HepG2 (cell line): Measurements from ENCODE around the gene QDPR. TPM values are rescaled to one million over a fixed set of nuclear protein-coding genes. Genes with fewer than 3 reads are reported as not detected.

Experiments used
- CEBPG ChIP-seq: IDR thresholded peaks from 2 replicates; pipeline ENCODE4 v1.6.1; 2016
- FOSL2 ChIP-seq: sonication (generic); formaldehyde crosslinking; IDR thresholded peaks from 2 replicates; pipeline ENCODE4 v1.4.0; 2020; ENCODE audit warnings: missing genetic modification reagents
- HOXA5 ChIP-seq: sonication (generic); formaldehyde crosslinking; IDR thresholded peaks from 2 replicates; pipeline ENCODE4 v1.4.0; 2020; ENCODE audit warnings: missing genetic modification reagents
- IKZF5 ChIP-seq: IDR thresholded peaks from 2 replicates; pipeline ENCODE4 v1.6.1; 2018; ENCODE audit warnings: missing genetic modification reagents, mild to moderate bottlenecking, missing compliant biosample characterization
- MBNL3 ChIP-seq: fragments of 250-450 bp; sonication (Bioruptor Pico); conservative IDR thresholded peaks from 2 replicates; pipeline ENCODE4 v1.8.0; 2022; ENCODE audit warnings: mild to moderate bottlenecking, inconsistent platforms
- NAIF1 ChIP-seq: sonication (generic); formaldehyde crosslinking; IDR thresholded peaks from 2 replicates; pipeline ENCODE4 v1.5.0; 2020; ENCODE audit warnings: mild to moderate bottlenecking, missing genetic modification reagents, borderline replicate concordance
- PAX8 ChIP-seq: sonication (generic); formaldehyde crosslinking; IDR thresholded peaks from 2 replicates; pipeline ENCODE4 v1.8.0; 2022; ENCODE audit warnings: mild to moderate bottlenecking, missing genetic modification reagents, borderline replicate concordance
- RBM22 ChIP-seq: fragments of 200-400 bp; formaldehyde crosslinking; optimal IDR thresholded peaks from 2 replicates; pipeline ENCODE3; 2017; ENCODE audit warnings: mild to moderate bottlenecking, low read length, moderate library complexity
- RFX5 ChIP-seq: IDR thresholded peaks from 2 replicates; pipeline ENCODE4 v1.6.1; 2011; ENCODE audit warnings: low read depth, low read length, improper control_type of control experiment
- SP1 ChIP-seq, 2 experiments: fragments of 450-650 bp in 1 of 2; sonication (generic) in 1 of 2; formaldehyde crosslinking in 1 of 2; IDR thresholded peaks; 2 replicates each; pipeline versions ENCODE4 v1.4.0 to v1.6.1; 2016 to 2020; ENCODE audit warnings: missing genetic modification reagents in 1 of 2
- SRSF9 ChIP-seq: fragments of 200-400 bp; formaldehyde crosslinking; IDR thresholded peaks from 2 replicates; pipeline ENCODE4 v1.6.1; 2018; ENCODE audit warnings: borderline replicate concordance, mild to moderate bottlenecking, low read depth, low read length; ENCODE audit not compliant: insufficient read depth, poor library complexity, severe bottlenecking
- TFE3 ChIP-seq: IDR thresholded peaks from 2 replicates; pipeline ENCODE4 v1.6.1; 2016
- ZFP90 ChIP-seq: sonication (generic); formaldehyde crosslinking; IDR thresholded peaks from 2 replicates; pipeline ENCODE4 v1.8.0; 2022; ENCODE audit warnings: missing genetic modification reagents, mild to moderate bottlenecking, inconsistent platforms, borderline replicate concordance
- ZHX2 ChIP-seq, 2 experiments: sonication (generic) in 1 of 2; formaldehyde crosslinking in 1 of 2; IDR thresholded peaks; 2 replicates each; pipeline versions ENCODE4 v1.6.1 to v1.9.0; 2014 to 2022; ENCODE audit warnings: antibody characterized with exemption in 1 of 2, borderline replicate concordance in 1 of 2, inconsistent platforms in 1 of 2, low read depth in 1 of 2, missing genetic modification reagents in 1 of 2
- ZNF432 ChIP-seq: sonication (generic); formaldehyde crosslinking; IDR thresholded peaks from 2 replicates; pipeline ENCODE4 v1.5.0; 2020; ENCODE audit warnings: missing genetic modification reagents, mild to moderate bottlenecking, borderline replicate concordance
- ZNF501 ChIP-seq: sonication (generic); formaldehyde crosslinking; IDR thresholded peaks from 2 replicates; pipeline ENCODE4 v1.5.1; 2020; ENCODE audit warnings: mild to moderate bottlenecking, moderate library complexity, missing genetic modification reagents
- ZNF691 ChIP-seq: sonication (generic); formaldehyde crosslinking; IDR thresholded peaks from 2 replicates; pipeline ENCODE4 v1.4.0; 2020; ENCODE audit warnings: missing genetic modification reagents, low read depth, mild to moderate bottlenecking, borderline replicate concordance
- ZSCAN20 ChIP-seq: sonication (generic); formaldehyde crosslinking; IDR thresholded peaks from 2 replicates; pipeline ENCODE4 v1.4.0; 2020; ENCODE audit warnings: missing genetic modification reagents, mild to moderate bottlenecking, borderline replicate concordance
- ZSCAN30 ChIP-seq: sonication (generic); formaldehyde crosslinking; IDR thresholded peaks from 2 replicates; pipeline ENCODE4 v1.5.0; 2020; ENCODE audit warnings: mild to moderate bottlenecking, missing genetic modification reagents
- polyA plus RNA-seq, 8 experiments: library from polyadenylated mRNA; depleted of rRNA in 3 of 8; stranded (reverse) in 7 of 8; unstranded in 1 of 8; fragments of >200 nt; fragmentation: Illumina TruSeq in 4 of 8; extraction: Trizol in 4 of 8; gene quantifications; 2 replicates each; pipeline versions ENCODE4 v1.2.1 to v1.2.3, GENCODE V29; 2011 to 2016; ENCODE audit warnings: low read depth in 4 of 8, missing spikeins in 1 of 8, mixed read lengths in 1 of 8; ENCODE audit not compliant: insufficient read depth in 1 of 8
- total RNA-seq, 5 experiments: library from RNA; depleted of rRNA; stranded (reverse); fragments of >200 nt; fragmentation: Illumina TruSeq; extraction: Trizol; gene quantifications; 2 replicates each; pipeline ENCODE4 v1.2.3, GENCODE V29; 2016; ENCODE audit warnings: low read depth in 1 of 5

Gene QDPR
- total and polyA plus RNA-seq, 2 of the 13 experiments (the other 11 are each of a cell fraction or from before 2014, with no cell fraction given), result 9.9 to 95.5 TPM

GRCh38 chr4:17558941-17559708, 47.2 kb upstream of the QDPR start (continued):
- TF ChIP-seq IKZF5 (peak; percentile 88), SRSF9 (no peak), SP1 (IDR thresholded peaks at IDR 0.05) (no peak), SP1 (CRISPR knock-in tag; IDR thresholded peaks at IDR 0.05) (no peak), ZNF691 (CRISPR knock-in tag) (peak; percentile 55; the same call in 1 of the 2 replicates), ZNF501 (CRISPR knock-in tag) (0 out of 2 replicates have a peak, but pooled peaks have one; percentile 53), MBNL3 (CRISPR knock-in tag) (no peak), ZSCAN30 (CRISPR knock-in tag) (no peak), HOXA5 (CRISPR knock-in tag) (peak; percentile 86; the same call in 1 of the 2 replicates), NAIF1 (no peak), PAX8 (no peak; the same call in 1 of the 2 replicates), FOSL2 (CRISPR knock-in tag) (peak; percentile 92), ZFP90 (CRISPR knock-in tag) (no peak), CEBPG (peak; percentile 61), RBM22 (no peak), ZNF432 (CRISPR knock-in tag) (no peak), TFE3 (CRISPR knock-in tag) (peak; percentile 95), ZHX2 (IDR thresholded peaks at IDR 0.05; ENCODE audit: low read depth) (0 out of 2 replicates have a peak, but pooled peaks have one; percentile 18), ZHX2 (CRISPR knock-in tag; IDR thresholded peaks at IDR 0.05; ENCODE audit: borderline replicate concordance) (peak; percentile 65; the same call in 1 of the 2 replicates), RFX5 (no peak), ZSCAN20 (CRISPR knock-in tag) (0 out of 2 replicates have a peak, but pooled peaks have one; percentile 57)
